C4-2B (cell line): ENCODE results near the gene TRIAP1.
"Not testable (repeated sequence)": the region's sequence is repeated elsewhere in the genome, so short reads cannot be mapped to it uniquely, and the experiment has no call there.

Source experiments
- H3K27ac ChIP-seq: fragments of 450-650 bp; 2 replicates; pipeline ENCODE4 v1.5.1; 2017
- CTCF ChIP-seq: fragments of 450-650 bp; conservative IDR thresholded peaks from 2 replicates; pipeline ENCODE4 v1.5.1; 2017; ENCODE audit warnings: mild to moderate bottlenecking
- ZFX ChIP-seq: fragments of 450-650 bp; IDR thresholded peaks from 2 replicates; pipeline ENCODE4 v1.6.1; 2017

The TRIAP1 gene

GRCh38 chr12:120445911-120446843 lies at the start of gene TRIAP1, which contains the start of gene GATC:
Gene TRIAP1 (minus strand): TSS chr12:120446384. CDS start chr12:120446372, 12 bp downstream.
Gene GATC (plus strand): TSS chr12:120446444. CDS start chr12:120446481, 37 bp downstream.
- TF ChIP-seq ZFX (peak; percentile 70; the same call in 1 of the 2 replicates), CTCF (no peak)
- peak within 1 kb of the TSS; percentile 79 for H3K27ac ChIP-seq

- peak overlapping the region; percentile 90 for H3K27ac ChIP-seq
- no peak for TF ChIP-seq ZFX
- TF ChIP-seq CTCF: no peak
Observed at GRCh38 chr12:120495186-120495730, 49.1 kb upstream of the TRIAP1 start.

- no peak overlapping the region for H3K27ac ChIP-seq
- no peak for TF ChIP-seq CTCF
Observed at GRCh38 chr12:120490833-120491512, 44.8 kb upstream of the TRIAP1 start.

- TF ChIP-seq CTCF: no peak
- TF ChIP-seq ZFX: no peak
- no peak overlapping the region for H3K27ac ChIP-seq
Observed at GRCh38 chr12:120490325-120490724, 44.1 kb upstream of the TRIAP1 start.

GRCh38 chr12:120489018-120489417 lies 42.8 kb upstream of the TRIAP1 start:
- H3K27ac ChIP-seq: peak overlapping the region; percentile 19
- no peak for TF ChIP-seq ZFX
- no peak for TF ChIP-seq CTCF

GRCh38 chr12:120488057-120488640 lies 42.0 kb upstream of the TRIAP1 start:
- H3K27ac ChIP-seq: peak overlapping the region; percentile 16
- TF ChIP-seq ZFX: no peak
- TF ChIP-seq CTCF: no peak

GRCh38 chr12:120487552-120487951 lies 41.4 kb upstream of the TRIAP1 start:
- not testable (repeated sequence) for H3K27ac ChIP-seq
